Panc1 (cell line): ENCODE results near the gene RIOK2. TPM values are rescaled to one million over a fixed set of nuclear protein-coding genes. Genes with fewer than 3 reads are reported as not detected.

Experiments used
- ATAC-seq: fragments of 200-7000 bp; cut with Tn5 transposase; 2 replicates; pipeline ENCODE4 v1.9.1; 2020; ENCODE audit warnings: mild to moderate bottlenecking, moderate library complexity
- BruUV-seq: library from RNA; stranded (reverse); fragments of 400-500 nt; replicated peaks from 2 replicates; lab custom pipeline; 2021; lab: Mats Ljungman, UMichigan
- CTCF ChIA-PET: fragments of 300-600 bp; sonication (Branson Sonifier 250); formaldehyde crosslinking; loops from one replicate; lab custom pipeline; 2022; ENCODE audit warnings: antibody characterized with exemption; lab: Charles Lee
- POLR2A ChIA-PET: fragments of 300-600 bp; sonication (Branson Sonifier 250); formaldehyde crosslinking; loops from one replicate; lab custom pipeline; 2022; ENCODE audit warnings: antibody characterized with exemption; lab: Charles Lee
- DNase-seq: peaks from one replicate; pipeline ENCODE4 v3.0.0-alpha.2; 2010; ENCODE audit warnings: low read depth, low spot score
- H3K27ac ChIP-seq: 2 replicates; pipeline ENCODE4 v1.5.1; 2011; ENCODE audit warnings: mild to moderate bottlenecking, low read length, inconsistent platforms
- H3K27me3 ChIP-seq: fragments of 200-500 bp; sonication (Bioruptor generic); 2 replicates; pipeline ENCODE4 v1.6.0; 2014; ENCODE audit warnings: low read length, inconsistent platforms; ENCODE audit not compliant: control insufficient read depth, insufficient read depth
- H3K36me3 ChIP-seq: fragments of 200-500 bp; sonication (Bioruptor generic); 2 replicates; pipeline ENCODE4 v1.5.1; 2014; ENCODE audit warnings: inconsistent platforms, mild to moderate bottlenecking, low read length, moderate library complexity; ENCODE audit not compliant: control insufficient read depth, insufficient read depth
- H3K4me1 ChIP-seq: 2 replicates; pipeline ENCODE4 v1.5.1; 2011; ENCODE audit warnings: inconsistent platforms, mild to moderate bottlenecking, low read length, moderate library complexity; ENCODE audit not compliant: control insufficient read depth, insufficient read depth
- H3K4me3 ChIP-seq, 2 experiments: 2 replicates each; pipeline ENCODE4 v1.5.1; 2011 to 2012; ENCODE audit warnings: low read depth in 2 of 2, low read length in 2 of 2, mild to moderate bottlenecking in 2 of 2, inconsistent platforms in 1 of 2, moderate library complexity in 1 of 2
- H3K9me3 ChIP-seq: fragments of 200-500 bp; sonication (Bioruptor generic); 2 replicates; pipeline ENCODE4 v1.5.1; 2014; ENCODE audit warnings: low read depth, mild to moderate bottlenecking, inconsistent platforms, low read length, moderate library complexity; ENCODE audit not compliant: control insufficient read depth, insufficient read depth
- CTCF ChIP-seq: fragments of 450-650 bp; IDR thresholded peaks from 2 replicates; pipeline ENCODE4 v1.5.1; 2017; ENCODE audit warnings: mild to moderate bottlenecking
- POLR2AphosphoS5 ChIP-seq: IDR thresholded peaks from 2 replicates; pipeline ENCODE4 v1.6.1; 2012; ENCODE audit warnings: mild to moderate bottlenecking, low read depth, low read length, moderate library complexity
- REST ChIP-seq, 2 experiments: IDR thresholded peaks; 2 replicates each; pipeline ENCODE4 v1.6.1; 2011 to 2012; ENCODE audit warnings: low read depth in 2 of 2, control low read depth in 1 of 2, low read length in 1 of 2, mild to moderate bottlenecking in 1 of 2, moderate library complexity in 1 of 2; ENCODE audit not compliant: insufficient read depth in 1 of 2
- SIN3A ChIP-seq: IDR thresholded peaks from 2 replicates; pipeline ENCODE4 v1.6.1; 2012; ENCODE audit warnings: low read depth, mild to moderate bottlenecking, low read length, moderate library complexity, borderline replicate concordance; ENCODE audit not compliant: insufficient read depth
- TCF7L2 ChIP-seq: IDR thresholded peaks from 2 replicates; pipeline ENCODE4 v1.6.1; 2011; ENCODE audit warnings: mild to moderate bottlenecking, low read depth, low read length, inconsistent platforms
- in situ Hi-C: cut with HindIII; loops from 2 replicates; pipeline ENCODE4 v1.10.0; 2016; ENCODE audit warnings: low sequenced_read_pairs, low pct_unique_long_range_greater_than_20kb
- intact Hi-C: fragments of 100-400 bp; cut with micrococcal nuclease; formaldehyde crosslinking; loops from one replicate; pipeline ENCODE4 v1.10.0; 2022; ENCODE audit not compliant: unreplicated experiment
- total RNA-seq: library from RNA; stranded (reverse); gene quantifications from one replicate; pipeline ENCODE4 v1.2.1, GENCODE V29; 2021; ENCODE audit not compliant: unreplicated experiment

RIOK2 gene
- total RNA-seq, 1 experiment from 2014 or later: 32.5 TPM

GRCh38 chr5:97223596-97223995 lies 40.5 kb upstream of the RIOK2 start:
- ATAC-seq: no peak
- H3K36me3 ChIP-seq: no peaks in the 10 kb centered on the region
- no peaks in the 10 kb centered on the region for H3K27me3 ChIP-seq
- BruUV-seq: no TSS peak
- no peak for TF ChIP-seq SIN3A
- no peak for TF ChIP-seq POLR2AphosphoS5
- TF ChIP-seq REST (IDR thresholded peaks at IDR 0.05; ENCODE audit: insufficient read depth in 1 of 2, low read depth in 2 of 2, low read length in 1 of 2): no peak
- no peak for TF ChIP-seq TCF7L2
- no peak for TF ChIP-seq CTCF
- intact Hi-C loops (no loop called here), in situ Hi-C loops (no loop called here)
- ChIA-PET POLR2A (no interaction called here), CTCF (no interaction called here)
- no peak overlapping the region for H3K27ac ChIP-seq
- no peaks in the 10 kb centered on the region; the same call in 1 of the 2 replicates for H3K4me1 ChIP-seq
- H3K9me3 ChIP-seq: no peaks in the 10 kb centered on the region
- H3K4me3 ChIP-seq: no peak overlapping the region
- no peak for DNase-seq

GRCh38 chr5:97209343-97209742 lies 26.3 kb upstream of the RIOK2 start:
- no peak for ATAC-seq
- intact Hi-C loops: no loop called here
- no peaks in the 10 kb centered on the region for H3K4me1 ChIP-seq
- in situ Hi-C loops: no loop called here
- no peak for DNase-seq
- no peaks in the 10 kb centered on the region for H3K27me3 ChIP-seq
- no peak overlapping the region for H3K4me3 ChIP-seq
- no peaks in the 10 kb centered on the region for H3K9me3 ChIP-seq
- BruUV-seq: no TSS peak
- POLR2A ChIA-PET: no interaction called here
- CTCF ChIA-PET: no interaction called here
- no peak for TF ChIP-seq CTCF
- H3K36me3 ChIP-seq: no peaks in the 10 kb centered on the region
- no peak overlapping the region for H3K27ac ChIP-seq

- H3K9me3 ChIP-seq: no peaks in the 10 kb centered on the region
- H3K4me3 ChIP-seq: no peak overlapping the region
- no peaks in the 10 kb centered on the region for H3K4me1 ChIP-seq
- H3K27me3 ChIP-seq: no peaks in the 10 kb centered on the region
- no peak overlapping the region for H3K27ac ChIP-seq
- BruUV-seq: no TSS peak
- no peaks in the 10 kb centered on the region for H3K36me3 ChIP-seq
- no peak for TF ChIP-seq REST (IDR thresholded peaks at IDR 0.05; ENCODE audit: insufficient read depth in 1 of 2, low read depth in 2 of 2, low read length in 1 of 2)
- TF ChIP-seq TCF7L2: no peak
- TF ChIP-seq SIN3A: no peak
- TF ChIP-seq CTCF: no peak
- TF ChIP-seq POLR2AphosphoS5: no peak
- CTCF ChIA-PET: no interaction called here
- DNase-seq (no peak), ATAC-seq (no peak)
- intact Hi-C loops: no loop called here
- in situ Hi-C loops: no loop called here
- POLR2A ChIA-PET: no interaction called here
Observed at GRCh38 chr5:97208714-97209113, 25.7 kb upstream of the RIOK2 start.
